Measurements from ENCODE around the gene ANXA2.
"Not testable (repeated sequence)": the region's sequence is repeated elsewhere in the genome, so short reads cannot be mapped to it uniquely, and the experiment has no call there.

Gene ANXA2

GRCh38 chr15:60419753-60420152 lies 22.0 kb upstream of the ANXA2 start:
- no peak for DNase-seq (ENCODE audit: low read depth)
- TF ChIP-seq CTCF (IDR thresholded peaks at IDR 0.05; ENCODE audit: low read depth, low read length, missing control alignments): no peak
- H3K4me3 ChIP-seq (ENCODE audit: low read depth, low read length): no peak overlapping the region

GRCh38 chr15:60418096-60418495 lies 20.3 kb upstream of the ANXA2 start:
- TF ChIP-seq CTCF (IDR thresholded peaks at IDR 0.05; ENCODE audit: low read depth, low read length, missing control alignments): no peak
- no peak for DNase-seq (ENCODE audit: low read depth)
- H3K4me3 ChIP-seq (ENCODE audit: low read depth, low read length): no peak overlapping the region

- DNase-seq (ENCODE audit: low read depth): no peak
- H3K4me3 ChIP-seq (ENCODE audit: low read depth, low read length): no peak overlapping the region
- no peak for TF ChIP-seq CTCF (IDR thresholded peaks at IDR 0.05; ENCODE audit: low read depth, low read length, missing control alignments)
Measured at GRCh38 chr15:60417112-60417511, 19.3 kb upstream of the ANXA2 start.

- H3K4me3 ChIP-seq (ENCODE audit: low read depth, low read length): no peak overlapping the region
- TF ChIP-seq CTCF (IDR thresholded peaks at IDR 0.05; ENCODE audit: low read depth, low read length, missing control alignments): no peak
- DNase-seq (ENCODE audit: low read depth): no peak
Measured at GRCh38 chr15:60416484-60416883, 18.7 kb upstream of the ANXA2 start.

- no peak for TF ChIP-seq CTCF (IDR thresholded peaks at IDR 0.05; ENCODE audit: low read depth, low read length, missing control alignments)
- DNase-seq (ENCODE audit: low read depth): no peak
- H3K4me3 ChIP-seq (ENCODE audit: low read depth, low read length): no peak overlapping the region
Measured at GRCh38 chr15:60414016-60414682, 16.4 kb upstream of the ANXA2 start.

- TF ChIP-seq CTCF (IDR thresholded peaks at IDR 0.05; ENCODE audit: low read depth, low read length, missing control alignments): no peak
- DNase-seq (ENCODE audit: low read depth): no peak
- no peak overlapping the region for H3K4me3 ChIP-seq (ENCODE audit: low read depth, low read length)
Measured at GRCh38 chr15:60413231-60413824, 15.5 kb upstream of the ANXA2 start.

GRCh38 chr15:60412807-60413206 lies 15.0 kb upstream of the ANXA2 start:
- H3K4me3 ChIP-seq (ENCODE audit: low read depth, low read length); DNase-seq (ENCODE audit: low read depth): not testable (repeated sequence)
